ENCODE results near the gene SEMA3C.

DNA sequence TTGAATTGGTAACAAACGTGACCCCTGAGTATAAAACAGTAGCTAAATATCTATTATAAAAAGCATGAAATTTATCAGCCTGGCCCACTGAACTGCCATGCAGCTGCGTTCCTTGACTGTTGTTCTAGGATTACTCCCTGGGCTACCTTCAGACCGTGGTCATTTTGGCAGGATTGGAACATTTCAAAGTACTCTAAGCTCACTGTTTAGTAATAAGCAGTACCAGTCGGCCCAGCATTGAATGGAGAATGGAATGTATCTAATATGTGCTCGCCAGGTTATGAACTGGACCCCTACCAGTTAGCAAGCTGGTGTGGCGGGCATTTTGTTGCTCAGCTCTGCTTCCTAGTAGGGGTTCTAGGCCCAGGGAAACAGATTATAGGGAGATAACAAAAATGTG lies 112.2 kb downstream of the SEMA3C start:
- TF ChIP-seq, protein P1, sequence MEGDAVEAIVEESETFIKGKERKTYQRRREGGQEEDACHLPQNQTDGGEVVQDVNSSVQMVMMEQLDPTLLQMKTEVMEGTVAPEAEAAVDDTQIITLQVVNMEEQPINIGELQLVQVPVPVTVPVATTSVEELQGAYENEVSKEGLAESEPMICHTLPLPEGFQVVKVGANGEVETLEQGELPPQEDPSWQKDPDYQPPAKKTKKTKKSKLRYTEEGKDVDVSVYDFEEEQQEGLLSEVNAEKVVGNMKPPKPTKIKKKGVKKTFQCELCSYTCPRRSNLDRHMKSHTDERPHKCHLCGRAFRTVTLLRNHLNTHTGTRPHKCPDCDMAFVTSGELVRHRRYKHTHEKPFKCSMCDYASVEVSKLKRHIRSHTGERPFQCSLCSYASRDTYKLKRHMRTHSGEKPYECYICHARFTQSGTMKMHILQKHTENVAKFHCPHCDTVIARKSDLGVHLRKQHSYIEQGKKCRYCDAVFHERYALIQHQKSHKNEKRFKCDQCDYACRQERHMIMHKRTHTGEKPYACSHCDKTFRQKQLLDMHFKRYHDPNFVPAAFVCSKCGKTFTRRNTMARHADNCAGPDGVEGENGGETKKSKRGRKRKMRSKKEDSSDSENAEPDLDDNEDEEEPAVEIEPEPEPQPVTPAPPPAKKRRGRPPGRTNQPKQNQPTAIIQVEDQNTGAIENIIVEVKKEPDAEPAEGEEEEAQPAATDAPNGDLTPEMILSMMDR (IDR thresholded peaks at IDR 0.05 in 8 of 11, conservative IDR thresholded peaks at IDR 0.05 in 3 of 11) = no peak
- TF ChIP-seq POLR2AphosphoS5 (IDR thresholded peaks at IDR 0.05) = no peak

Measured in spleen (tissue), 7 donors.